GM23338 (cell line): Measurements from ENCODE around the gene CLTA.

ENCODE experiments used
- CREB1 ChIP-seq: fragments of 250-450 bp; sonication (Bioruptor Pico); IDR thresholded peaks from 2 replicates; pipeline ENCODE4 v1.5.0; 2020; ENCODE audit warnings: low read depth, mild to moderate bottlenecking, moderate library complexity
- CTCF ChIP-seq, 2 experiments: fragments of 200-600 bp in 1 of 2; sonication (generic) in 1 of 2; conservative IDR thresholded peaks; 2 replicates each; pipeline versions ENCODE4 v1.5.1 to v1.6.1; 2016 to 2017; ENCODE audit warnings: antibody characterized with exemption in 2 of 2, low read depth in 2 of 2, mild to moderate bottlenecking in 2 of 2, moderate library complexity in 1 of 2
- ETS1 ChIP-seq: IDR thresholded peaks from 2 replicates; pipeline ENCODE4 v1.6.1; 2016; ENCODE audit warnings: antibody characterized with exemption
- EZH2 ChIP-seq: fragments of 200-600 bp; sonication (generic); IDR thresholded peaks from one replicate; pipeline ENCODE4 v1.8.0; 2017; ENCODE audit warnings: antibody characterized with exemption, mild to moderate bottlenecking, low read depth; ENCODE audit not compliant: unreplicated experiment
- EZH2phosphoT487 ChIP-seq: fragments of 200-600 bp; sonication (generic); IDR thresholded peaks from one replicate; pipeline ENCODE4 v1.8.1; 2018; ENCODE audit warnings: antibody characterized with exemption; ENCODE audit not compliant: unreplicated experiment
- JUNB ChIP-seq: IDR thresholded peaks from one replicate; pipeline ENCODE4 v1.6.1; 2016; ENCODE audit warnings: antibody characterized with exemption; ENCODE audit not compliant: unreplicated experiment
- POLR2AphosphoS5 ChIP-seq: IDR thresholded peaks from 2 replicates; pipeline ENCODE4 v1.6.1; 2016; ENCODE audit warnings: antibody characterized with exemption, low read depth
- REST ChIP-seq: IDR thresholded peaks from one replicate; pipeline ENCODE4 v1.6.1; 2018; ENCODE audit warnings: antibody characterized with exemption; ENCODE audit not compliant: unreplicated experiment
- ZNF462 ChIP-seq: fragments of 250-450 bp; sonication (Bioruptor Pico); IDR thresholded peaks from 2 replicates; pipeline ENCODE4 v1.5.0; 2020; ENCODE audit warnings: mild to moderate bottlenecking, moderate library complexity

GRCh38 chr9:36194326-36195000 is 3.7 kb downstream of the CLTA start:
- TF ChIP-seq POLR2AphosphoS5 (no peak), CTCF (conservative IDR thresholded peaks at IDR 0.05; ENCODE audit: low read depth in 2 of 2) (no peak), EZH2 (no peak), ETS1 (no peak), JUNB (no peak), EZH2phosphoT487 (no peak), REST (no peak), ZNF462 (CRISPR knock-in tag) (no peak), CREB1 (CRISPR knock-in tag) (no peak)
